Keratinocyte (primary cell): ENCODE results near the gene CCL18. TPM values are rescaled to one million over a fixed set of nuclear protein-coding genes. Genes with fewer than 3 reads are reported as not detected.

Experiments
- DNase-seq: peaks from one replicate; pipeline ENCODE4 v3.0.0-alpha.2; 2011; ENCODE audit warnings: low read depth, missing footprints, low spot score
- FAIRE-seq: peaks from 2 replicates; lab custom pipeline; 2011; peaks lifted over from hg19 to GRCh38; lab: Jason Lieb, UNC
- H2AFZ ChIP-seq: 2 replicates; pipeline ENCODE4 v1.6.0; 2012; ENCODE audit warnings: low read length, control low read depth, inconsistent platforms; ENCODE audit not compliant: control insufficient read depth
- H3K27ac ChIP-seq: 2 replicates; pipeline ENCODE4 v1.5.1; 2011; ENCODE audit warnings: low read length; ENCODE audit not compliant: control insufficient read depth, insufficient read depth
- H3K27me3 ChIP-seq: 3 replicates; pipeline ENCODE4 v1.6.0; 2011; ENCODE audit warnings: low read length; ENCODE audit not compliant: control insufficient read depth, insufficient read depth; ENCODE audit errors: extremely low read depth
- H3K36me3 ChIP-seq, 2 experiments: 2 replicates in 1 of 2; 3 replicates in 1 of 2; pipeline ENCODE4 v1.5.1; 2011; ENCODE audit warnings: low read length in 2 of 2, mild to moderate bottlenecking in 1 of 2; ENCODE audit not compliant: control insufficient read depth in 2 of 2, insufficient read depth in 2 of 2; ENCODE audit errors: extremely low read depth in 1 of 2
- H3K4me1 ChIP-seq: 3 replicates; pipeline ENCODE4 v1.5.1; 2011; ENCODE audit warnings: low read length; ENCODE audit not compliant: control insufficient read depth, insufficient read depth; ENCODE audit errors: extremely low read depth
- H3K4me2 ChIP-seq: 3 replicates; pipeline ENCODE4 v1.6.0; 2011; ENCODE audit warnings: low read depth, low read length; ENCODE audit not compliant: control insufficient read depth, insufficient read depth; ENCODE audit errors: extremely low read depth
- H3K4me3 ChIP-seq, 3 experiments: fragments of 200-600 bp in 1 of 3; sonication (generic) in 1 of 3; 2 replicates in 2 of 3; 3 replicates in 1 of 3; pipeline ENCODE4 v1.5.1; 2011 to 2016; ENCODE audit warnings: low read length in 3 of 3, mild to moderate bottlenecking in 3 of 3, control low read depth in 2 of 3, inconsistent platforms in 1 of 3, low read depth in 1 of 3, mixed read lengths in 1 of 3, mixed run types in 1 of 3, moderate library complexity in 1 of 3; ENCODE audit not compliant: control insufficient read depth in 2 of 3, insufficient read depth in 2 of 3; ENCODE audit errors: extremely low read depth in 1 of 3
- H3K79me2 ChIP-seq: 2 replicates; pipeline ENCODE4 v1.6.0; 2012; ENCODE audit warnings: low read length; ENCODE audit not compliant: control insufficient read depth, insufficient read depth
- H3K9ac ChIP-seq: 3 replicates; pipeline ENCODE4 v1.6.0; 2011; ENCODE audit warnings: low read length; ENCODE audit not compliant: control insufficient read depth, insufficient read depth; ENCODE audit errors: extremely low read depth
- H3K9me1 ChIP-seq: 3 replicates; pipeline ENCODE4 v1.6.0; 2011; ENCODE audit warnings: low read length; ENCODE audit not compliant: control insufficient read depth, insufficient read depth; ENCODE audit errors: extremely low read depth
- H3K9me3 ChIP-seq: 2 replicates; pipeline ENCODE4 v1.5.1; 2012; ENCODE audit warnings: low read depth, low read length; ENCODE audit not compliant: control insufficient read depth
- H4K20me1 ChIP-seq: 3 replicates; pipeline ENCODE4 v1.6.0; 2011; ENCODE audit warnings: low read length; ENCODE audit not compliant: control insufficient read depth, insufficient read depth; ENCODE audit errors: extremely low read depth
- EZH2 ChIP-seq: IDR thresholded peaks from one replicate; pipeline ENCODE4 v1.6.1; 2012; ENCODE audit warnings: inconsistent platforms, mild to moderate bottlenecking, low read length, moderate library complexity
- dilution Hi-C: fragments of 300-500 bp; cut with MboI; formaldehyde crosslinking; loops from one replicate; pipeline ENCODE4 v1.7.0; 2020; ENCODE audit warnings: low sequenced_read_pairs; ENCODE audit not compliant: extremely low pct_ligation_motif_present
- polyA plus RNA-seq, 5 experiments: library from polyadenylated mRNA; depleted of rRNA in 3 of 5; stranded (reverse) in 3 of 5; stranded (forward) in 1 of 5; unstranded in 1 of 5; fragments of >200 nt; gene quantifications; 1 replicate in 1 of 5; 2 replicates in 3 of 5; 3 replicates in 1 of 5; pipeline versions ENCODE4 v1.2.1 to v1.2.3, GENCODE V29; 2011 to 2012; ENCODE audit warnings: missing spikeins in 2 of 5, low read depth in 1 of 5, low replicate concordance in 1 of 5
- TF ChIP-seq, protein P1 (sequence below), 3 experiments: IDR thresholded peaks in 1 of 3; conservative IDR thresholded peaks in 1 of 3; optimal IDR thresholded peaks in 1 of 3; 2 replicates in 2 of 3; 3 replicates in 1 of 3; pipeline versions ENCODE3 to v1.5.1; 2011; ENCODE audit warnings: low read length in 3 of 3, mild to moderate bottlenecking in 3 of 3, moderate library complexity in 2 of 3, control low read depth in 1 of 3, inconsistent platforms in 1 of 3; ENCODE audit not compliant: insufficient read depth in 2 of 3; ENCODE audit errors: extremely low read depth in 1 of 3

Gene CCL18
- polyA plus RNA-seq, 1 donor (not counting 4 experiments of a cell fraction or from before 2014, with no cell fraction given), result not detected

DNA sequence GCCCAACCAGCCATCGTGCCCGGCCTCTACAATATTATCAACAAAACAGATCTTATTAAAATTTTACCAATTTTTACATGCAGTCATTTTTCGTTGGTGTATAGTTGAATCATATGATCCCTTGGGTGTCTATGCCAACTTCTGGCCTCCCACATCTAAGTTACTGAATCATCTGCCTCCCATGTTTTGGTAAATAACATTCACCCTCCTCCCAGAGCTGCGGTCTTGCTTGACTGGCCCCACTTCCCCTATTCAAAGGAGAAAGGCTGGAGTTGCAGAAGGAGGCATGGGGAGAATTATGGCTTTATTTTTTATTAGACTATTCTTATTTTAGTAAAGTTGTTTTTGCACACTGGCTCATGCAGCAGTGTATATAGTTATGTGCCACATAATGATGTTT, 27.8 kb upstream of the CCL18 start:
- no peak overlapping the region for H3K9ac ChIP-seq
- TF ChIP-seq, protein P1, sequence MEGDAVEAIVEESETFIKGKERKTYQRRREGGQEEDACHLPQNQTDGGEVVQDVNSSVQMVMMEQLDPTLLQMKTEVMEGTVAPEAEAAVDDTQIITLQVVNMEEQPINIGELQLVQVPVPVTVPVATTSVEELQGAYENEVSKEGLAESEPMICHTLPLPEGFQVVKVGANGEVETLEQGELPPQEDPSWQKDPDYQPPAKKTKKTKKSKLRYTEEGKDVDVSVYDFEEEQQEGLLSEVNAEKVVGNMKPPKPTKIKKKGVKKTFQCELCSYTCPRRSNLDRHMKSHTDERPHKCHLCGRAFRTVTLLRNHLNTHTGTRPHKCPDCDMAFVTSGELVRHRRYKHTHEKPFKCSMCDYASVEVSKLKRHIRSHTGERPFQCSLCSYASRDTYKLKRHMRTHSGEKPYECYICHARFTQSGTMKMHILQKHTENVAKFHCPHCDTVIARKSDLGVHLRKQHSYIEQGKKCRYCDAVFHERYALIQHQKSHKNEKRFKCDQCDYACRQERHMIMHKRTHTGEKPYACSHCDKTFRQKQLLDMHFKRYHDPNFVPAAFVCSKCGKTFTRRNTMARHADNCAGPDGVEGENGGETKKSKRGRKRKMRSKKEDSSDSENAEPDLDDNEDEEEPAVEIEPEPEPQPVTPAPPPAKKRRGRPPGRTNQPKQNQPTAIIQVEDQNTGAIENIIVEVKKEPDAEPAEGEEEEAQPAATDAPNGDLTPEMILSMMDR (optimal IDR thresholded peaks at IDR 0.05 in 1 of 3, IDR thresholded peaks at IDR 0.05 in 1 of 3, conservative IDR thresholded peaks at IDR 0.05 in 1 of 3; ENCODE audit: extremely low read depth in 1 of 3, insufficient read depth in 2 of 3, low read length in 3 of 3), result no peak
- TF ChIP-seq EZH2, result no peak
- FAIRE-seq, result no peak
- H3K79me2 ChIP-seq, result no peaks in the 10 kb centered on the region
- H3K27me3 ChIP-seq, result no peaks in the 10 kb centered on the region
- no peaks in the 10 kb centered on the region for H3K36me3 ChIP-seq
- H3K4me1 ChIP-seq, result no peaks in the 10 kb centered on the region
- H2AFZ ChIP-seq, result no peak overlapping the region
- DNase-seq, result no peak
- no peak overlapping the region for H3K27ac ChIP-seq
- H3K4me2 ChIP-seq, result no peak overlapping the region
- no peak overlapping the region for H3K4me3 ChIP-seq
- H4K20me1 ChIP-seq, result no peaks in the 10 kb centered on the region
- H3K9me1 ChIP-seq, result no peaks in the 10 kb centered on the region
- H3K9me3 ChIP-seq, result no peaks in the 10 kb centered on the region
- dilution Hi-C loops, result no loop called here

DNA sequence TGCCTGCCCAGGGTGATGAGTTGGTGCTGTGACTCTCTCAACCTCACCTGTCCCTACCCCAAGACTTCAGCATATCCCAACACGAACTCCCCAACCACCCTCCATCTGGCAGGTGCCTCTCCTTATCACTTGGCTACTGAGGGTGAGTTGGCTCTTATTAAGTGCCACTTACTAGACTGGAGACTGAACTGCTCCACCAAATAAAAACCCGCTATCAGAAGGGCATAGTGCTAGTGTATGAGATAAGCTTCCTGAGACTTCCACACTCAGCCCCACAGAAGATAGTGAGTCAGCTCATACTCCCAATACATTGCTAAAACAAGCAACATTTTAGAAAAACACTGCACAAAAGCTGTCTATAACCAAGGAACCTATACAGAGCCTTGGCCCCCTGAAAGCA, 16.0 kb upstream of the CCL18 start:
- Histone ChIP-seq H3K27ac (no peak overlapping the region), H2AFZ (no peak overlapping the region), H3K36me3 (no peaks in the 10 kb centered on the region), H3K4me3 (no peak overlapping the region), H3K27me3 (no peaks in the 10 kb centered on the region), H3K9me1 (no peaks in the 10 kb centered on the region), H3K4me2 (no peak overlapping the region), H3K79me2 (no peaks in the 10 kb centered on the region), H3K9me3 (no peaks in the 10 kb centered on the region), H4K20me1 (no peaks in the 10 kb centered on the region), H3K4me1 (no peaks in the 10 kb centered on the region), H3K9ac (no peak overlapping the region)
- no peak for DNase-seq
- dilution Hi-C loops, result no loop called here
- FAIRE-seq, result no peak
- TF ChIP-seq EZH2, result no peak
- TF ChIP-seq, protein P1 (optimal IDR thresholded peaks at IDR 0.05 in 1 of 3, IDR thresholded peaks at IDR 0.05 in 1 of 3, conservative IDR thresholded peaks at IDR 0.05 in 1 of 3; ENCODE audit: extremely low read depth in 1 of 3, insufficient read depth in 2 of 3, low read length in 3 of 3), result no peak
